HUDEP-2 (cell line): ENCODE results near the gene HOOK2.

Experiments used
- DNase-seq, 76 experiments: peaks; one replicate each; lab custom pipeline; 2025; ENCODE audit not compliant: unreplicated experiment in 76 of 76; lab: John Stamatoyannopoulos, UW

The HOOK2 gene

GRCh38 chr19:12784394-12784870 is 9.1 kb upstream of the HOOK2 start:
- peak in 75 of 76 experiments; percentile 74 to 98 (median 91) for DNase-seq

- peak in 11 of 76 experiments; percentile 25 to 72 (median 37) for DNase-seq
Observed at GRCh38 chr19:12783849-12784393, 8.6 kb upstream of the HOOK2 start.

GRCh38 chr19:12783291-12783848 is 8.0 kb upstream of the HOOK2 start:
- DNase-seq, result peak in 1 of 76 experiments; percentile 32

GRCh38 chr19:12782424-12783290 is 7.3 kb upstream of the HOOK2 start:
- peak in 66 of 76 experiments; percentile 29 to 90 (median 77) for DNase-seq

- peak in 3 of 76 experiments; percentile 45 to 88 (median 57) for DNase-seq
Observed at GRCh38 chr19:12782174-12782423, 6.7 kb upstream of the HOOK2 start.

GRCh38 chr19:12779162-12779993 is 4.0 kb upstream of the HOOK2 start:
- peak in 27 of 76 experiments; percentile 13 to 68 (median 40) for DNase-seq

GRCh38 chr19:12778905-12779161 is 3.5 kb upstream of the HOOK2 start:
- DNase-seq, result no peak

- DNase-seq, result peak in 20 of 76 experiments; percentile 28 to 62 (median 44)
Observed at GRCh38 chr19:12778017-12778904, 2.9 kb upstream of the HOOK2 start.

- DNase-seq, result peak in 65 of 76 experiments; percentile 32 to 86 (median 69)
Observed at GRCh38 chr19:12777217-12778016, 2.1 kb upstream of the HOOK2 start.

GRCh38 chr19:12773571-12773970 is 1.8 kb downstream of the HOOK2 start:
- DNase-seq, result peak in 20 of 76 experiments; percentile 17 to 57 (median 36)

GRCh38 chr19:12772323-12772722 is 3.0 kb downstream of the HOOK2 start:
- DNase-seq, result no peak

- DNase-seq, result no peak
Observed at GRCh38 chr19:12770922-12771321, 4.4 kb downstream of the HOOK2 start.

- DNase-seq, result peak in 2 of 76 experiments; percentile 10 to 16
Observed at GRCh38 chr19:12769689-12770088, 5.7 kb downstream of the HOOK2 start.

GRCh38 chr19:12767666-12768065 is 7.7 kb downstream of the HOOK2 start:
- DNase-seq, result no peak

- no peak for DNase-seq
Observed at GRCh38 chr19:12767150-12767549, 8.2 kb downstream of the HOOK2 start.

GRCh38 chr19:12766051-12766521 is 9.3 kb downstream of the HOOK2 start:
- peak in 66 of 76 experiments; percentile 41 to 90 (median 71) for DNase-seq

- DNase-seq, result no peak
Observed at GRCh38 chr19:12764698-12765097, 10.7 kb downstream of the HOOK2 start.

GRCh38 chr19:12763100-12763499 is 12.3 kb downstream of the HOOK2 start:
- DNase-seq, result no peak

GRCh38 chr19:12759686-12760085 is 15.7 kb downstream of the HOOK2 start:
- DNase-seq, result peak in 20 of 76 experiments; percentile 14 to 47 (median 24)
